Sigmoid colon (tissue), 4 donors: ENCODE results near the gene PTCSC3.

Experiments
- POLR2A ChIP-seq, 2 donors: fragments of 450-650 bp; IDR thresholded peaks; one replicate each; pipeline ENCODE4 v1.6.1; 2016; ENCODE audit warnings: antibody characterized with exemption in 2 of 2, mild to moderate bottlenecking in 2 of 2, moderate library complexity in 2 of 2
- POLR2AphosphoS5 ChIP-seq, 4 donors: sonication (generic); formaldehyde crosslinking; IDR thresholded peaks; one replicate each; pipeline ENCODE4 v1.6.1; 2017; ENCODE audit warnings: antibody characterized with exemption in 4 of 4
- TF ChIP-seq, protein P1 (sequence below), 4 experiments: fragments of 450-650 bp in 3 of 4; fragments of 200-600 bp in 1 of 4; IDR thresholded peaks; one replicate each; pipeline ENCODE4 v1.5.1; 2016 to 2019; ENCODE audit warnings: antibody characterized with exemption in 4 of 4, mild to moderate bottlenecking in 3 of 4, moderate library complexity in 2 of 4

DNA sequence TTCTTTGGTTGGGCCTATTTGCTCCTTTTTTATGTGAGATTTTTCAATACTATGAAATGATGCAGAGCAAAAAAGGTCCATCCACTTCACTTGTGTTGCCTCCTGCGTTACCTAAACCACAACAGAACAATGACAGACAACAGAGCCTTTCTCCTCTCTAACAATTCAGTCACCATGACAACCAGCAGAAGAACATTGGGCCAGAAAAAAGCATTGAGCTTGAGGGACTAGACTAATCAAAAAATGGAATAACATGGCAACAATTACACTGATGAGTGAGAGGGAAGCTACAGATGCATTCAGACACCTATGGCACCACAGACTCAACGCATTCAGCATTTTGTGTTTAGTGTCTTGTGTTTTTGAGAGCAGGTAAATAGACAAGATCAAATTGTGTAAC is 44.6 kb upstream of the PTCSC3 start:
- TF ChIP-seq POLR2A (IDR thresholded peaks at IDR 0.05), result no peak
- TF ChIP-seq, protein P1, sequence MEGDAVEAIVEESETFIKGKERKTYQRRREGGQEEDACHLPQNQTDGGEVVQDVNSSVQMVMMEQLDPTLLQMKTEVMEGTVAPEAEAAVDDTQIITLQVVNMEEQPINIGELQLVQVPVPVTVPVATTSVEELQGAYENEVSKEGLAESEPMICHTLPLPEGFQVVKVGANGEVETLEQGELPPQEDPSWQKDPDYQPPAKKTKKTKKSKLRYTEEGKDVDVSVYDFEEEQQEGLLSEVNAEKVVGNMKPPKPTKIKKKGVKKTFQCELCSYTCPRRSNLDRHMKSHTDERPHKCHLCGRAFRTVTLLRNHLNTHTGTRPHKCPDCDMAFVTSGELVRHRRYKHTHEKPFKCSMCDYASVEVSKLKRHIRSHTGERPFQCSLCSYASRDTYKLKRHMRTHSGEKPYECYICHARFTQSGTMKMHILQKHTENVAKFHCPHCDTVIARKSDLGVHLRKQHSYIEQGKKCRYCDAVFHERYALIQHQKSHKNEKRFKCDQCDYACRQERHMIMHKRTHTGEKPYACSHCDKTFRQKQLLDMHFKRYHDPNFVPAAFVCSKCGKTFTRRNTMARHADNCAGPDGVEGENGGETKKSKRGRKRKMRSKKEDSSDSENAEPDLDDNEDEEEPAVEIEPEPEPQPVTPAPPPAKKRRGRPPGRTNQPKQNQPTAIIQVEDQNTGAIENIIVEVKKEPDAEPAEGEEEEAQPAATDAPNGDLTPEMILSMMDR (IDR thresholded peaks at IDR 0.05), result no peak
- TF ChIP-seq POLR2AphosphoS5 (IDR thresholded peaks at IDR 0.05), result no peak
